HG03558 (cell line): ENCODE results near the gene SRSF3.
"Not testable (repeated sequence)": the region's sequence is repeated elsewhere in the genome, so short reads cannot be mapped to it uniquely, and the experiment has no call there.

Experiments
- ATAC-seq: cut with Tn5 transposase; IDR thresholded peaks from one replicate; pipeline ENCODE4 v1.9.1; 2021; ENCODE audit warnings: moderate number of reproducible peaks; ENCODE audit not compliant: unreplicated experiment; ENCODE audit errors: extremely low read depth

Gene SRSF3

GRCh38 chr6:36639171-36639808, 45.1 kb downstream of the SRSF3 start:
- ATAC-seq: no peak

GRCh38 chr6:36641543-36641942, 47.4 kb downstream of the SRSF3 start:
- ATAC-seq: no peak

- no peak for ATAC-seq
Measured at GRCh38 chr6:36642913-36643817, 49.0 kb downstream of the SRSF3 start.

- ATAC-seq: no peak
Measured at GRCh38 chr6:36643977-36644376, 49.8 kb downstream of the SRSF3 start.

GRCh38 chr6:36649086-36649485, 54.9 kb downstream of the SRSF3 start:
- ATAC-seq: no peak

- no peak for ATAC-seq
Measured at GRCh38 chr6:36649701-36650484, 55.7 kb downstream of the SRSF3 start.

- ATAC-seq: no peak
Measured at GRCh38 chr6:36650848-36651478, 56.8 kb downstream of the SRSF3 start.

GRCh38 chr6:36651659-36652379, 57.7 kb downstream of the SRSF3 start:
- ATAC-seq: no peak

GRCh38 chr6:36654469-36654868, 60.3 kb downstream of the SRSF3 start:
- ATAC-seq: not testable (repeated sequence)
